AG09319 (cell line): ENCODE measurements around the gene DST.

ENCODE experiments used
- DNase-seq: peaks from one replicate; pipeline ENCODE4 v3.0.0-alpha.2; 2010; ENCODE audit warnings: low read depth; ENCODE audit errors: extremely low read depth
- TF ChIP-seq, protein P1 (sequence below): IDR thresholded peaks from 2 replicates; pipeline ENCODE4 v1.5.1; 2011; ENCODE audit warnings: low read depth, mild to moderate bottlenecking, inconsistent platforms, low read length, moderate library complexity

Gene DST

DNA sequence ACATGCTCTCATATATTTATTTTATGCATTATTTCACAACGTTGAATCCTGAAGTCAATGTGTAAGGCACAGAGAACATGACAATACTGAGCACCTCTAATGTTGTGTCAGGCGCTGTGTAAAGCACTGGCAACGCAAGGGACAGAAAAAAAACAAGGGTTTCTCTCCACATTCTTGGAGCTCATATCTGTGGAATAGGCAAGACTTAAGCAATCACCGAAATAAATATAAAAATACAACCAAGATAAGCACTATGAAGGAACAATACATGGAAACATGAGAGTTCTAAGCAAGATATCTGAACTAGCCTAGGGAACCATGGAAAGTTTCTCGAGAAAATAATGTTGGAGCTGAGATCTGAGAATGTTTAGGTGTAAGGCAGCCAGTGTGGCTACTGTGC lies 1.7 kb upstream of the DST start:
- TF ChIP-seq, protein P1, sequence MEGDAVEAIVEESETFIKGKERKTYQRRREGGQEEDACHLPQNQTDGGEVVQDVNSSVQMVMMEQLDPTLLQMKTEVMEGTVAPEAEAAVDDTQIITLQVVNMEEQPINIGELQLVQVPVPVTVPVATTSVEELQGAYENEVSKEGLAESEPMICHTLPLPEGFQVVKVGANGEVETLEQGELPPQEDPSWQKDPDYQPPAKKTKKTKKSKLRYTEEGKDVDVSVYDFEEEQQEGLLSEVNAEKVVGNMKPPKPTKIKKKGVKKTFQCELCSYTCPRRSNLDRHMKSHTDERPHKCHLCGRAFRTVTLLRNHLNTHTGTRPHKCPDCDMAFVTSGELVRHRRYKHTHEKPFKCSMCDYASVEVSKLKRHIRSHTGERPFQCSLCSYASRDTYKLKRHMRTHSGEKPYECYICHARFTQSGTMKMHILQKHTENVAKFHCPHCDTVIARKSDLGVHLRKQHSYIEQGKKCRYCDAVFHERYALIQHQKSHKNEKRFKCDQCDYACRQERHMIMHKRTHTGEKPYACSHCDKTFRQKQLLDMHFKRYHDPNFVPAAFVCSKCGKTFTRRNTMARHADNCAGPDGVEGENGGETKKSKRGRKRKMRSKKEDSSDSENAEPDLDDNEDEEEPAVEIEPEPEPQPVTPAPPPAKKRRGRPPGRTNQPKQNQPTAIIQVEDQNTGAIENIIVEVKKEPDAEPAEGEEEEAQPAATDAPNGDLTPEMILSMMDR: no peak
- no peak for DNase-seq

- DNase-seq: no peak
- TF ChIP-seq, protein P1: no peak
Observed at GRCh38 chr6:56643379-56644089, 845 bp upstream of the DST start.

GRCh38 chr6:56640374-56640773 lies 2.3 kb downstream of the DST start:
- no peak for DNase-seq
- TF ChIP-seq, protein P1: no peak

DNA sequence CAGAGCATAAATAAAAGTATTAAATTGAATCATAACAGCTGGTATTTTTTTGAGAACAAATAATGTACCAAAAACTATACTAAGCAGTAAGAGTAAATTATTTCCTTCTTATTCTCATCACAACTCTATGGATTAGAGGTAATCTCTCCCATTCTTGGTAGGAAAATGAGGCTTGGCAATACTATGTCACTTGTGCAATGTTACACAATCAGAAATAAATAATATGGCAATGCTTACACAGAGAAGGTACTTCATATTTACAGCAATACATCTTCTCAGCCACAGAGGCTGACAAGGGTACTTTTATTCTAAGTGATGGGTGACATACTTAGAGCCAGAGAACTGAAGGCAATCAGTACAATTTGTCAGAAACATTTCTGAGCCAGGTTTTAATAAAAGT lies 3.9 kb downstream of the DST start:
- no peak for DNase-seq
- TF ChIP-seq, protein P1: no peak

DNA sequence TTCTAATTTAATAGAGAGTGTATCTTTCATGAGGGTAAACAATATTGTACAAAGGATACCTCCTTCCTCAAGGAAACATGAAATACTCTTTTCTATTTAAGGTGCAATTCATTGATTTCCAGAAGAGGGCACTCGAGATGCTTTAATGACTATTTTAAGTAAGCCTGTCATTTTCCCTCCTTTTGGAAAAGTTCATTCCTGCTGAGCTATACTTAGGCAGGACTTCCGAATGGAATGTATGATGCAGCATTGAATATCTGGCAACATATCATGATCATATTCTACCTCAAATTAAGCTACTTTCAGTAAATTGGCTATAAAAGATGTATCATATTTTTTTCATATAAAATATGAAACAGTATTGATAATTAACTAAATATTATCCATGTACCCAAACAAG lies 5.0 kb downstream of the DST start:
- DNase-seq: peak; percentile 50
- TF ChIP-seq, protein P1: peak; percentile 58

GRCh38 chr6:56628105-56628504 lies 14.6 kb downstream of the DST start:
- TF ChIP-seq, protein P1: no peak
- DNase-seq: no peak

GRCh38 chr6:56625356-56625755 lies 17.3 kb downstream of the DST start:
- TF ChIP-seq, protein P1: no peak
- no peak for DNase-seq
